Esophagus muscularis mucosa (tissue), 4 donors: ENCODE results near the gene PAPOLG.

Experiments used
- EP300 ChIP-seq: sonication (generic); formaldehyde crosslinking; IDR thresholded peaks from one replicate; pipeline ENCODE4 v1.6.1; 2017; ENCODE audit warnings: antibody characterized with exemption
- POLR2A ChIP-seq: fragments of 450-650 bp; IDR thresholded peaks from one replicate; pipeline ENCODE4 v1.6.1; 2017; ENCODE audit warnings: antibody characterized with exemption, moderate library complexity, mild to moderate bottlenecking, low read depth
- POLR2AphosphoS5 ChIP-seq, 2 donors: sonication (generic); formaldehyde crosslinking; IDR thresholded peaks; one replicate each; pipeline ENCODE4 v1.6.1; 2017; ENCODE audit warnings: antibody characterized with exemption in 2 of 2
- TF ChIP-seq, protein P1 (sequence below), 3 experiments: fragments of 200-600 bp in 2 of 3; fragments of 450-650 bp in 1 of 3; sonication (generic) in 2 of 3; IDR thresholded peaks; one replicate each; pipeline ENCODE4 v1.5.1; 2017 to 2019; ENCODE audit warnings: antibody characterized with exemption in 3 of 3, mild to moderate bottlenecking in 2 of 3, moderate library complexity in 1 of 3

- TF ChIP-seq, protein P1, sequence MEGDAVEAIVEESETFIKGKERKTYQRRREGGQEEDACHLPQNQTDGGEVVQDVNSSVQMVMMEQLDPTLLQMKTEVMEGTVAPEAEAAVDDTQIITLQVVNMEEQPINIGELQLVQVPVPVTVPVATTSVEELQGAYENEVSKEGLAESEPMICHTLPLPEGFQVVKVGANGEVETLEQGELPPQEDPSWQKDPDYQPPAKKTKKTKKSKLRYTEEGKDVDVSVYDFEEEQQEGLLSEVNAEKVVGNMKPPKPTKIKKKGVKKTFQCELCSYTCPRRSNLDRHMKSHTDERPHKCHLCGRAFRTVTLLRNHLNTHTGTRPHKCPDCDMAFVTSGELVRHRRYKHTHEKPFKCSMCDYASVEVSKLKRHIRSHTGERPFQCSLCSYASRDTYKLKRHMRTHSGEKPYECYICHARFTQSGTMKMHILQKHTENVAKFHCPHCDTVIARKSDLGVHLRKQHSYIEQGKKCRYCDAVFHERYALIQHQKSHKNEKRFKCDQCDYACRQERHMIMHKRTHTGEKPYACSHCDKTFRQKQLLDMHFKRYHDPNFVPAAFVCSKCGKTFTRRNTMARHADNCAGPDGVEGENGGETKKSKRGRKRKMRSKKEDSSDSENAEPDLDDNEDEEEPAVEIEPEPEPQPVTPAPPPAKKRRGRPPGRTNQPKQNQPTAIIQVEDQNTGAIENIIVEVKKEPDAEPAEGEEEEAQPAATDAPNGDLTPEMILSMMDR (IDR thresholded peaks at IDR 0.05) = no peak
- TF ChIP-seq POLR2AphosphoS5 (IDR thresholded peaks at IDR 0.05) = no peak
- no peak for TF ChIP-seq POLR2A
- TF ChIP-seq EP300 = no peak
Measured at GRCh38 chr2:60825666-60826065, 69.6 kb downstream of the PAPOLG start.
